PFSK-1 (cell line): Measurements from ENCODE around the gene CDHR3.

Experiments used
- FOXP2 ChIP-seq: optimal IDR thresholded peaks from 2 replicates; pipeline ENCODE3; 2011; ENCODE audit warnings: borderline replicate concordance, control low read depth, inconsistent platforms; ENCODE audit not compliant: insufficient read depth; ENCODE audit errors: extremely low read length, extremely low read depth
- POLR2AphosphoS5 ChIP-seq: IDR thresholded peaks from 2 replicates; pipeline ENCODE4 v1.6.1; 2012; ENCODE audit warnings: low read depth, mild to moderate bottlenecking, control low read depth, low read length, moderate library complexity
- REST ChIP-seq, 2 experiments: IDR thresholded peaks; 2 replicates each; pipeline versions ENCODE4 v1.6.1 to v1.8.0; 2011 to 2012; ENCODE audit warnings: low read depth in 2 of 2, low read length in 2 of 2, control low read depth in 1 of 2, inconsistent platforms in 1 of 2, mild to moderate bottlenecking in 1 of 2, moderate library complexity in 1 of 2; ENCODE audit not compliant: insufficient read depth in 1 of 2
- SIN3A ChIP-seq: IDR thresholded peaks from 2 replicates; pipeline ENCODE4 v1.6.1; 2012; ENCODE audit warnings: mild to moderate bottlenecking, low read length, moderate library complexity, borderline replicate concordance; ENCODE audit not compliant: insufficient read depth
- TAF1 ChIP-seq: IDR thresholded peaks from 2 replicates; pipeline ENCODE4 v1.6.1; 2012; ENCODE audit warnings: low read length, control low read depth, borderline replicate concordance; ENCODE audit not compliant: insufficient read depth

GRCh38 chr7:105972276-105972675 lies 9.2 kb downstream of the CDHR3 start:
- TF ChIP-seq REST (IDR thresholded peaks at IDR 0.05; ENCODE audit: insufficient read depth in 1 of 2, low read depth in 2 of 2, low read length in 2 of 2) (no peak), POLR2AphosphoS5 (no peak), TAF1 (no peak), SIN3A (no peak), FOXP2 (no peak)
